MM.1S (cell line): ENCODE results near the gene BLTP3B.

ENCODE experiments used
- DNase-seq: peaks from one replicate; pipeline ENCODE4 v3.0.0-alpha.2; 2015
- H2AFZ ChIP-seq: fragments of 300-600 bp; sonication (generic); 2 replicates; pipeline ENCODE4 v1.6.0; 2016; ENCODE audit warnings: antibody characterized with exemption, low read length
- H3F3A ChIP-seq: fragments of 300-600 bp; sonication (generic); 2 replicates; pipeline ENCODE4 v1.6.1; 2016; ENCODE audit warnings: mild to moderate bottlenecking, antibody characterized with exemption, low read length, moderate library complexity, mixed read lengths; ENCODE audit not compliant: insufficient read depth
- H3K27ac ChIP-seq: fragments of 300-600 bp; sonication (generic); 2 replicates; pipeline ENCODE4 v1.5.1; 2016; ENCODE audit warnings: mild to moderate bottlenecking, low read length
- H3K27me3 ChIP-seq: fragments of 300-600 bp; sonication (generic); replicated peaks from 2 replicates; pipeline ENCODE4 v1.6.0; 2016; ENCODE audit warnings: low read length; ENCODE audit not compliant: insufficient read depth
- H3K36me3 ChIP-seq: fragments of 300-600 bp; sonication (generic); replicated peaks from 2 replicates; pipeline ENCODE4 v1.6.1; 2016; ENCODE audit warnings: mild to moderate bottlenecking, low read length, mixed read lengths; ENCODE audit not compliant: insufficient read depth
- H3K4me1 ChIP-seq: fragments of 300-600 bp; sonication (generic); 2 replicates; pipeline ENCODE4 v1.6.1; 2016; ENCODE audit warnings: low read length, mixed read lengths
- H3K4me2 ChIP-seq: fragments of 300-600 bp; sonication (generic); 2 replicates; pipeline ENCODE4 v1.6.0; 2016; ENCODE audit warnings: low read depth, low read length
- H3K4me3 ChIP-seq: fragments of 300-600 bp; sonication (generic); 2 replicates; pipeline ENCODE4 v1.5.1; 2016; ENCODE audit warnings: low read length, mixed read lengths
- H3K79me2 ChIP-seq: fragments of 300-600 bp; sonication (generic); 2 replicates; pipeline ENCODE4 v1.6.1; 2016; ENCODE audit warnings: mixed run types, low read length, mixed read lengths
- H3K9ac ChIP-seq: fragments of 300-600 bp; sonication (generic); 2 replicates; pipeline ENCODE4 v1.6.1; 2016; ENCODE audit warnings: low read length, mixed read lengths
- H3K9me2 ChIP-seq: fragments of 300-600 bp; sonication (generic); replicated peaks from 2 replicates; pipeline ENCODE4 v1.6.1; 2016; ENCODE audit warnings: mild to moderate bottlenecking, low read length, mixed read lengths; ENCODE audit not compliant: insufficient read depth
- H3K9me3 ChIP-seq: fragments of 300-600 bp; sonication (generic); replicated peaks from 2 replicates; pipeline ENCODE4 v1.6.1; 2016; ENCODE audit warnings: mild to moderate bottlenecking, low read length, mixed read lengths; ENCODE audit not compliant: insufficient read depth
- H4K20me1 ChIP-seq: fragments of 300-600 bp; sonication (generic); 2 replicates; pipeline ENCODE4 v1.6.1; 2016; ENCODE audit warnings: mild to moderate bottlenecking, low read length, moderate library complexity, mixed read lengths; ENCODE audit not compliant: insufficient read depth
- CTCF ChIP-seq: fragments of 300-600 bp; sonication (generic); IDR thresholded peaks from 2 replicates; pipeline ENCODE4 v1.5.1; 2016; ENCODE audit warnings: antibody characterized with exemption, low read length, mixed read lengths
- EZH2 ChIP-seq: fragments of 300-600 bp; sonication (generic); optimal IDR thresholded peaks from 2 replicates; pipeline ENCODE3; 2017; ENCODE audit warnings: low read depth, mild to moderate bottlenecking, antibody characterized with exemption, low read length, mixed read lengths
- EZH2phosphoT487 ChIP-seq: fragments of 300-600 bp; sonication (generic); IDR thresholded peaks from 2 replicates; pipeline ENCODE4 v1.6.1; 2018; ENCODE audit warnings: antibody characterized with exemption, low read length

BLTP3B gene

GRCh38 chr12:100146252-100146651 lies 3.6 kb upstream of the BLTP3B start:
- Histone ChIP-seq H4K20me1 (no peaks in the 10 kb centered on the region), H3K9ac (no peak overlapping the region), H3K4me2 (no peak overlapping the region), H3K4me3 (no peak overlapping the region), H3K9me2 (no peaks in the 10 kb centered on the region), H3F3A (no peaks in the 10 kb centered on the region), H3K36me3 (no peaks in the 10 kb centered on the region), H2AFZ (no peak overlapping the region), H3K9me3 (no peaks in the 10 kb centered on the region), H3K27ac (no peak overlapping the region), H3K4me1 (no peaks in the 10 kb centered on the region), H3K79me2 (peaks cover 14% of the 10 kb centered on the region), H3K27me3 (no peaks in the 10 kb centered on the region)
- DNase-seq, result no peak
- no peak for TF ChIP-seq EZH2phosphoT487
- no peak for TF ChIP-seq CTCF
- TF ChIP-seq EZH2, result no peak

- Histone ChIP-seq H3K4me1 (no peaks in the 10 kb centered on the region), H3F3A (no peaks in the 10 kb centered on the region), H3K36me3 (no peaks in the 10 kb centered on the region), H2AFZ (no peak overlapping the region), H3K4me3 (no peak overlapping the region), H4K20me1 (no peaks in the 10 kb centered on the region), H3K9me3 (no peaks in the 10 kb centered on the region), H3K27ac (no peak overlapping the region), H3K9me2 (no peaks in the 10 kb centered on the region), H3K4me2 (no peak overlapping the region), H3K9ac (no peak overlapping the region), H3K27me3 (no peaks in the 10 kb centered on the region), H3K79me2 (peaks cover 20% of the 10 kb centered on the region)
- DNase-seq, result no peak
- no peak for TF ChIP-seq CTCF
- TF ChIP-seq EZH2, result no peak
- no peak for TF ChIP-seq EZH2phosphoT487
These were observed 3.0 kb upstream of the BLTP3B start for GRCh38 chr12:100145643-100146042.

GRCh38 chr12:100141998-100142850 lies 450 bp downstream of the BLTP3B start:
- TF ChIP-seq EZH2 (no peak), CTCF (no peak), EZH2phosphoT487 (no peak)
- peak overlapping the region; percentile 64; the same call in 1 of the 2 replicates for H3K27ac ChIP-seq
- no peaks in the 10 kb centered on the region for H3K27me3 ChIP-seq

More at GRCh38 chr12:100141998-100142850, 450 bp downstream of the BLTP3B start:
- Histone ChIP-seq H3K9ac (peak overlapping the region; percentile 96), H3F3A (no peaks in the 10 kb centered on the region), H3K4me2 (peak overlapping the region; percentile 79), H4K20me1 (no peaks in the 10 kb centered on the region), H3K79me2 (peaks cover 52% of the 10 kb centered on the region), H3K9me3 (no peaks in the 10 kb centered on the region), H3K4me3 (peak overlapping the region; percentile 96), H3K9me2 (no peaks in the 10 kb centered on the region), H3K4me1 (no peaks in the 10 kb centered on the region), H2AFZ (peak overlapping the region; percentile 97), H3K36me3 (no peaks in the 10 kb centered on the region)
- DNase-seq, result peak; percentile 41
